HL-60 (cell line): ENCODE measurements around the gene TOGARAM2.

ENCODE experiments used
- POLR2AphosphoS5 ChIP-seq: IDR thresholded peaks from 2 replicates; pipeline ENCODE4 v1.6.1; 2012; ENCODE audit warnings: low read depth
- SPI1 ChIP-seq: IDR thresholded peaks from 2 replicates; pipeline ENCODE4 v1.6.1; 2012; ENCODE audit warnings: low read depth, mild to moderate bottlenecking, borderline replicate concordance
- TF ChIP-seq, protein P1 (sequence below): IDR thresholded peaks from one replicate; pipeline ENCODE4 v1.5.1; 2011; ENCODE audit warnings: low read length, control low read depth, inconsistent platforms; ENCODE audit not compliant: insufficient read depth

- TF ChIP-seq POLR2AphosphoS5 (no peak), SPI1 (no peak)
- TF ChIP-seq, protein P1, sequence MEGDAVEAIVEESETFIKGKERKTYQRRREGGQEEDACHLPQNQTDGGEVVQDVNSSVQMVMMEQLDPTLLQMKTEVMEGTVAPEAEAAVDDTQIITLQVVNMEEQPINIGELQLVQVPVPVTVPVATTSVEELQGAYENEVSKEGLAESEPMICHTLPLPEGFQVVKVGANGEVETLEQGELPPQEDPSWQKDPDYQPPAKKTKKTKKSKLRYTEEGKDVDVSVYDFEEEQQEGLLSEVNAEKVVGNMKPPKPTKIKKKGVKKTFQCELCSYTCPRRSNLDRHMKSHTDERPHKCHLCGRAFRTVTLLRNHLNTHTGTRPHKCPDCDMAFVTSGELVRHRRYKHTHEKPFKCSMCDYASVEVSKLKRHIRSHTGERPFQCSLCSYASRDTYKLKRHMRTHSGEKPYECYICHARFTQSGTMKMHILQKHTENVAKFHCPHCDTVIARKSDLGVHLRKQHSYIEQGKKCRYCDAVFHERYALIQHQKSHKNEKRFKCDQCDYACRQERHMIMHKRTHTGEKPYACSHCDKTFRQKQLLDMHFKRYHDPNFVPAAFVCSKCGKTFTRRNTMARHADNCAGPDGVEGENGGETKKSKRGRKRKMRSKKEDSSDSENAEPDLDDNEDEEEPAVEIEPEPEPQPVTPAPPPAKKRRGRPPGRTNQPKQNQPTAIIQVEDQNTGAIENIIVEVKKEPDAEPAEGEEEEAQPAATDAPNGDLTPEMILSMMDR = no peak
Measured at GRCh38 chr2:29064746-29065067, 83.6 kb downstream of the TOGARAM2 start.
